ENCODE measurements around the gene PRKN.
"Not testable (repeated sequence)": the region's sequence is repeated elsewhere in the genome, so short reads cannot be mapped to it uniquely, and the experiment has no call there.

Gene PRKN

GRCh38 chr6:162467679-162468078, 259.9 kb downstream of the PRKN start:
- DNase-seq (ENCODE audit: extremely low read depth in 1 of 2, low read depth in 1 of 2): no peak

DNA sequence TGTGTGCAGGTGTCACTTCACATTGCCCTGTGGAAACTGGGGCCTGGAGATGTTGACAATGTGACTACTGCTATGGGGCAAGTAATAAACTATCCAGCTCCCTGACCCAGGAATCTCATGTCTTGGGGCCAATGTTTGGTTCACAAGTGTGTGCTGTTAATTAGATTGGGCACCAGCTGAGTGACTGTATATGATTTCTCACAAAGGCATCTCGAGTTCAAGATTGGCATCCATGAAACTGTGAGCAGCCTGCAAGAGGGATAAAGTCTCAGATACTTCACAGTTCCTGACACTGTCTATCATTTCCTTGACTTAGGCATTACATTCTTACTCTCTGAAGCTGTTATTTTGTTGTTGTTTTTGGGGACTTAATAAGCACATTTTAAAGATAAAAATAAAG, 264.0 kb downstream of the PRKN start:
- DNase-seq (ENCODE audit: extremely low read depth in 1 of 2, low read depth in 1 of 2): no peak

GRCh38 chr6:162459985-162460384, 267.6 kb downstream of the PRKN start:
- DNase-seq (ENCODE audit: extremely low read depth in 1 of 2, low read depth in 1 of 2): no peak

DNA sequence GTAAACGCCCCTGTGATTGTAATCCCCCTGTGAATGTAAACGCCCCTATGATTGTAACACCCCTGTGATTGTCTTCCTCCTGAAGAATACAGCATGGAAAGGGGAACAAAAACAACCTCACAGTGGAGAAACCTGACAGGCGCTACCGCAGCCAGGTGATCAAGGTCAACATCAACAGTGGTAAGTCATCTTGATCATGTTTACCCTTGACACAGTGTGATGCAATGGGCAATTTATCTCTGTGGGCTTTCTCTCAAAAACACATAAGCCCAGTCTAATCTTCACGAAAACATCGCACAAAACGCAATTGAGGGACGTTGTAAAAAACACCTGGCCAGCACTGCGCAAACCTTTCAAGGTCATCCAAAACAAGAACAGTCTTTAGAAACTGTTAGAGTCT, 277.2 kb downstream of the PRKN start:
- no peak for DNase-seq (ENCODE audit: extremely low read depth in 1 of 2, low read depth in 1 of 2)

GRCh38 chr6:162448294-162448693, 279.3 kb downstream of the PRKN start:
- DNase-seq (ENCODE audit: extremely low read depth in 1 of 2, low read depth in 1 of 2): no peak

DNA sequence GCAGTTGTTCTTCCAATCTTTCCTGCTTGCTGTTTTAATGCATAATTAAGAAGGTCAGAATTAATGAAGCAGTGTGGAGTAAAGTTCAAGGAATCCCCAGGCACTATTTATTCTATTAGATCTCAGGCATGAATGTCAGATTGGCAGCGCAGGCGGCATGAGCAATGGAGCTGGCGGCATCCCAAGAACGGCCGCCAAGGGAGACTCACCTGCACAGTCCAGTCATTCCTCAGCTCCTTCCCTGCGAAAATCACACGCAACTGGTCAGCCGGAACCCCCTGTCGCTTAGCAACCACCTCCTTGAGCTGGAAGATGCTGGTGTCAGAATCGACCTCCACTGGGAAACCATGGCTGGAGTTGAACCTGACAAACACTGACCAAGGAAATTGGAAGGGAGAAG, 284.5 kb downstream of the PRKN start:
- no peak for DNase-seq (ENCODE audit: extremely low read depth in 1 of 2, low read depth in 1 of 2)

GRCh38 chr6:162442687-162443086, 284.9 kb downstream of the PRKN start:
- DNase-seq (ENCODE audit: extremely low read depth in 1 of 2, low read depth in 1 of 2): no peak

DNA sequence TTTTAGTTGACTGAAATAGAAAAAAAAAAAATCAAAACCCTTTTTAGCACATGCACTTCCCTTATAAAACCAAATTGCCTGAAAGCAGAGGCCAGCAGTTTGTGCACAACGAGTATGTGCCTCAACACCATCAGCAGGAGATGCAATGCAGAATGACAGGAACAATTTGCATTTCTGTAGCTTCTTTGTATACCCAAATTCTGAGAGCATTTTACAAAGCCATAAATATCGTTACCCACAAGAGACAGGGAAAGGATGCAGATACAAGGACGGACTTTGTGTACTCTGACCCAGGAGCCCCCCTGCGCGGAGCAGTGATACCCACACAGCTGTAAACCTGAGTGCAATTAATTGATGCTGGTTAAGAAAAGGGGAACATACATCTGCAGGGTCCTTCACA, 285.6 kb downstream of the PRKN start:
- DNase-seq (ENCODE audit: extremely low read depth in 1 of 2, low read depth in 1 of 2): no peak

- DNase-seq (ENCODE audit: extremely low read depth in 1 of 2, low read depth in 1 of 2): no peak
Observed at GRCh38 chr6:162438980-162439379, 288.6 kb downstream of the PRKN start.

DNA sequence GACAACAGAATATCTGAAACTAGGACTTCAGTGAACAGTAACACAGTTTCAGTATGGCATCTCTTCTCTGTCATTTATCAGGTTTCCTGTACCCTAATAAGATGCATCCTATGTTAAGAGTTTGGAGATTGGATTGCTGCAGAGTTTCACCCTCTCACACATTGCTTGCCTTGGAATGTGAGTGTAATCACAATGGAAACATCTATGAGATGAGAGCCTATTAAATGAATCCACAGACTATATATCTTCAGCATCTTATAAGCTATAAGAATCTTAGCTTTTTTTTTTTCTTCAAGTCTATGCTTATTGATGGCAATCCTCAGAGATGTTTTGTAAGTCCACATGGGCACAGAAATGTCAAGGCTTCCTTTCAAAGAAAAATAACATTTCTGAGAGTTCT, 292.5 kb downstream of the PRKN start:
- DNase-seq (ENCODE audit: extremely low read depth in 1 of 2, low read depth in 1 of 2): no peak

DNA sequence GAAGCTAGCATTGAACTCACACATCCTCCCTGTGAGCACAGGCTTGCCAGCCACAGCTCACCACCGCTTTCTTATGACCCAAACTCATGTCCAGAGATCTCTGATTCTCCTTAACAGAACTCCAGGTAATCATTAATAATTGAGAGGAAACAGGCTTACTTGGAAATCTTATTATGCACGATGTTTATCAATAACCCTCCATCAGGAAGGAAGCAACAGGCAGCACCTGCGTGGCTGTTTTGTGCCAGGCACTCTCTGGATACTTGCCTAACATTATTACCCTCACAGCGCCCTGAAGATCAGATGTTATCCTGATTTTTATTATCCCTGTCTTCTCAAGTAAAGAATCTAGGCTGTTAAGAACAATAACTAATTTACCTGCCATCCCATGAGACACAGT, 306.6 kb downstream of the PRKN start:
- DNase-seq (ENCODE audit: extremely low read depth in 1 of 2, low read depth in 1 of 2): no peak

- DNase-seq (ENCODE audit: extremely low read depth in 1 of 2, low read depth in 1 of 2): no peak
Observed at GRCh38 chr6:162416831-162417537, 310.6 kb downstream of the PRKN start.

- no peak for DNase-seq (ENCODE audit: extremely low read depth in 1 of 2, low read depth in 1 of 2)
Observed at GRCh38 chr6:162416307-162416706, 311.3 kb downstream of the PRKN start.

GRCh38 chr6:162409741-162410691, 317.6 kb downstream of the PRKN start:
- no peak for DNase-seq (ENCODE audit: extremely low read depth in 1 of 2, low read depth in 1 of 2)

DNA sequence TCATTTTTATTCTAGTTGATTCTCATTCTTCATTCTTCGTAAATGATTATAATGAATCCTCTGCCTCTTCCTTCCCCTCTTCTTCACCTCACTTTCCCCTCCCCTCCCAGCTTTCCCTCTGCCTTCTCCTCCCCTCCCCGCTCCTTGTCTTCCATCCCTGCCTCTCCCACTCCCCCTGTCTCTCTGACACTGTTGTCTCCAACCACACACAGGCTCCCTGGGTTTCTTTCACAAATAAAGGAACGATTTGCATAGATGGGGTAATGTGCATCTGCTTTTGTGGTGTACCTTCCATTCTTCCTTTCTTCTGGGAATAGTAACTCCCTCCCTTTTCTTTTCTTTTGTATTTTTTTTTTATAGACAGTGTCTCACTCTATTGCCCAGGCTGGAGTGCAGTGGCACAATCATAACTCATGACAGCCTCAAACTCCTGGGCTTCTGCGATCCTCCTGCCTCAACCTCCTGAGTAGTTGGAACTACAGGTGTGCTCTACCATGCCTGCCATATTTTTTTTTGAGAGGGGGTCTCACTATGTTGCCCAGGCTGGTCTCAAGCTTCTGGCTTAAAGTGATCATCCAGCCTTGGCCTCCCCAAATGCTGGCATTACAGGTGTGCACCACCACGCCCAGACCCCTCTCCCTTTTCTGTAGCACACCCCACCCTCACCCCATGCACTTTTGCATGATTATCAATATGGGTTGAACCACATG, 318.6 kb downstream of the PRKN start:
- no peak for DNase-seq (ENCODE audit: extremely low read depth in 1 of 2, low read depth in 1 of 2)

DNA sequence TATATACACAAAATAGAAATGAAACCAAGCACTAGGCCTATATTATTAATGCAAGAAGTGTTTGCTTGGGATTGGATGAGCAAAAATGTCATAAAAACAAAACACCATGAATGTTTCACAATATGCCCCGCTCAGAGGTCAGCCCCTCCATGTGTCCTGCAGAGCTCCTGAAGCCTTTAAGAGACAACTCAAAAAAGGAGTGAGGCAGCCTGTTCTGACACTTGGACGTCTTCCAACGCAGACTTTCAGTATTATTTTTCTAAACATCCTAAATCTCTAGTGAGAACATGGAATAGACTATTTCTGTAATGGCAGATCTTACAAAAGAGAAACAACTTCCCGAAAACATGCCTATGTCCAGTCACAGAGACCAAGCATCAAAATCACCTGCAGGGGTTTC, 322.6 kb downstream of the PRKN start:
- no peak for DNase-seq (ENCODE audit: extremely low read depth in 1 of 2, low read depth in 1 of 2)

DNA sequence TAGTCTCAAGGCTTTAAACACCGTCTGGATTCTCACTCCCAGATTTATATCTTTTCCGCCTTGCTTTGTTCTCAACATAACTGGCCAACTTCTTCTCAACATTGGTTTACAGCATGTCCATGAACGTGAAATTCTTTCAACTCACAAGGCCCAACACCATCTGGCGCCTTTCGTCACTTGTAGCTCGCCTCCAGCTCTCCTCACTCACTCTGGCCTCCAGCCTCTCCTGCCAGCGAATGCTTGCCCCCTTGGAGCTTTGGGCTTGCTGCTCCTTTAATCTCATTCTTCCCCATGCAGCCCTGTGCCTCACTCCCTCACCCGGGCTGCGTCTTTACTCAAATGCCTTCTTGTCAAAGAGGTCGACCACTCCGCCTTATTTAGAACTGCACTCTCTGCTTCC, 324.5 kb downstream of the PRKN start:
- DNase-seq (ENCODE audit: extremely low read depth in 1 of 2, low read depth in 1 of 2): no peak

- DNase-seq (ENCODE audit: extremely low read depth in 1 of 2, low read depth in 1 of 2): no peak
Observed at GRCh38 chr6:162395181-162395580, 332.4 kb downstream of the PRKN start.

DNA sequence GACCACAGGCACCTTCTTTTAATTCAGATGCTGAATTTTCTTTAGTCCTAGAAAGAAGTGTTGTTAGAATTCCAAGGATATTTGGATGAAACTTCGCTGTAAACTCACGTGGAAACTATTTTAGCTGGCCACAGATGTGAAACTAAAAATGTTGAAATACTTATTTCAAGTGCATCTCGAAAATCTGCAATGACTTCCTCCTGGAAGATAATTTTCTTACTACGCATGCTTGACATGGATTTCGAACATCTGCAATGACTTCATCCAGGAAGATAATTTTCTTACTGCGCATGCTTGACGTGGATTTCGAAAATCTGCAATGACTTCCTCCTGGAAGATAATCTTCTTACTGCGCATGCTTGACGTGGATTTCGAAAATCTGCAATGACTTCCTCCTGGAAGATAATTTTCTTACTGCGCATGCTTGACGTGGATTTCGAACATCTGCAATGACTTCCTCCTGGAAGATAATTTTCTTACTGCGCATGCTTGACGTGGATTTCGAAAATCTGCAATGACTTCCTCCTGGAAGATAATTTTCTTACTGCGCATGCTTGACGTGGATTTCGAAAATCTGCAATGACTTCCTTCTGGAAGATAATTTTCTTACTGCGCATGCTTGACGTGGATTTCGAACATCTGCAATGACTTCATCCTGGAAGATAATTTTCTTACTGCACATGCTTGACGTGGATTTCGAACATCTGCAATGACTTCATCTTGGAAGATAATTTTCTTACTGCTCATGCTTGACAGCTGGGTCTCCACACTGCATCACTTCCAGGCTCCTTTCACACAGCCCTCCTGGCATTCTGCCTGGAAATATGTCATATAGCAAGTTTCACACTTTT, 336.4 kb downstream of the PRKN start:
- not testable (repeated sequence) for DNase-seq (ENCODE audit: extremely low read depth in 1 of 2, low read depth in 1 of 2)

DNA sequence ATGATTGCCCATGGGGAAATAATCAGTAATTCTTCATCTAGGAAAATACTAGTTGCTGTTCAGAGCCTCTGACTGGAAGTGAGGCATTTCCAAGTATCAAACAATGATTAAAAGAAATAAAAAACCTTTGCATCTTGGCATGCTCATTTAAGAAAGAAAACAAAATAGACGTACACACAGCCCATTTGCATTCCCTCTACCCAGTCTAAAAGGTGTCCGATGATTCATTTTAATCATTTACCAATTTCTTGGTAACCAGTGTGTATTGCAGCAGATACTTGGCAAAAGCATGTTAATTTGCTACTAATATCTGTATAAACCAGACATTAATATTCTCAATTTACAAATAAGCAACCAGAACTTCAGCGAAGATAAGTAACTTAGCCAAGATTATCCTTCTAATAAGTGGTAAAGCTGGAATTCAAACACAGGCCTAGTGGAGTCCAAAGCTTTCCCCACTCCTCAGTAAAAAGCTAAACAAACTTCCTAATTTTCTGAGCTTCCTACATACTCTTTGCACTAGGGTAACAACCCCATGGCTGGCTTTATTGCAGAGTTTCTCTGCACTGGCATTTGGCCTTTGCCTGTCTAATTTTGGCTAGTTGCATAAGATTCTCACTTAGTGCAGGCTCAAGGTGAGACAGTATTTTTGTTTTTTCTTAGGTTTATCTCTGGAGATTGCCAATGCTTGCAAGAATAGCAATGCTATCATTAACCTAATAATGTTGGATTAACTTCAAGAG, 338.1 kb downstream of the PRKN start:
- no peak for DNase-seq (ENCODE audit: extremely low read depth in 1 of 2, low read depth in 1 of 2)

All from activated CD8-positive, alpha-beta memory T cell treated with anti-CD3 and anti-CD28 coated beads for 1 hour (primary cell).